CD4-positive, alpha-beta T cell treated with Interferon alpha-2 for 1 hour (primary cell): ENCODE results near the gene OLR1.
"Not testable (repeated sequence)": the region's sequence is repeated elsewhere in the genome, so short reads cannot be mapped to it uniquely, and the experiment has no call there.

Experiments used
- DNase-seq, 2 donors: peaks; one replicate each; pipeline ENCODE4 v3.0.0-alpha.2; 2020 to 2022

The OLR1 gene

DNA sequence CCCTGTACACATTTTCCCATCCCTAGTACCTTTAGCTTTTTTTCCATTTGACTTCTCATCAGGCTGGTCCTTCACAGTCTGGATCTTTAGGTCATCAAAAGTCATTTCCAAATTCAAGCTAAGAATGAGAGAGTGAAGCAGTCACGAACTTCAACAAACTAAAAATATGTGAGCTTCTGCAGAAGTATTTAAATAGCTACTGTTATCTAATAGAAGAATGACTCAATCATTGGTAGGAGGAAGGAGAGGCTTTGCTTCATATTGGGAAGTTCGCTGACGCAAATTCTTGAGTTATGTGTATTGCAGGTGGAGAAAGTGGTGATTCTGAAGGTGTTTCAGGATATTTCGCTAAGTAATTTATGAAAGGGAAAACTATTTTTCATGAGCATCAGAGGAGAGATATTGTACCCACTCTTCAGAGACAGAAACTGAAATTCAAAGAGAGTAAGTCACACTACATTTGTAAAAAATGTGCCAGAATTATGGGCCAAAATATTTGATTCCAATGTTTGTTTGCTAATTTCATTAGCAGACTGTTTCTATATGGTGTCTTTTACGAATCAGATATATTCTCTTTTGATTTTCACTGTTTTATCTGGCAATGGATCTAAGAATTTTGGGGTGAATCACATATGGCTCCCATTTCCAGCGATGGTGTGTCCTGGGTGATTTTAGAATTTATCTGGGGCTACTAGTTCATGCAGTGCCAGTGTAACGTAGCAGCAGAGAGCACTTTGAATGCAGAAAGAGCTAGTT lies at the start of gene OLR1:
Gene OLR1 (minus strand): TSS at position 160 of the 756 bp plus-strand sequence. CDS start 55 bp downstream, at position 105.
- no peak for DNase-seq

GRCh38 chr12:10220398-10221077 lies 48.6 kb upstream of the OLR1 start:
- DNase-seq = no peak

GRCh38 chr12:10218021-10218420 lies 46.1 kb upstream of the OLR1 start:
- no peak for DNase-seq

- peak; percentile 18 to 56 for DNase-seq
Observed at GRCh38 chr12:10215946-10216345, 44.0 kb upstream of the OLR1 start.

- peak in 1 of 2 donors; percentile 60 for DNase-seq
Observed at GRCh38 chr12:10215436-10215835, 43.5 kb upstream of the OLR1 start.

- DNase-seq = peak in 1 of 2 donors; percentile 17
Observed at GRCh38 chr12:10214895-10215267, 42.9 kb upstream of the OLR1 start.

DNA sequence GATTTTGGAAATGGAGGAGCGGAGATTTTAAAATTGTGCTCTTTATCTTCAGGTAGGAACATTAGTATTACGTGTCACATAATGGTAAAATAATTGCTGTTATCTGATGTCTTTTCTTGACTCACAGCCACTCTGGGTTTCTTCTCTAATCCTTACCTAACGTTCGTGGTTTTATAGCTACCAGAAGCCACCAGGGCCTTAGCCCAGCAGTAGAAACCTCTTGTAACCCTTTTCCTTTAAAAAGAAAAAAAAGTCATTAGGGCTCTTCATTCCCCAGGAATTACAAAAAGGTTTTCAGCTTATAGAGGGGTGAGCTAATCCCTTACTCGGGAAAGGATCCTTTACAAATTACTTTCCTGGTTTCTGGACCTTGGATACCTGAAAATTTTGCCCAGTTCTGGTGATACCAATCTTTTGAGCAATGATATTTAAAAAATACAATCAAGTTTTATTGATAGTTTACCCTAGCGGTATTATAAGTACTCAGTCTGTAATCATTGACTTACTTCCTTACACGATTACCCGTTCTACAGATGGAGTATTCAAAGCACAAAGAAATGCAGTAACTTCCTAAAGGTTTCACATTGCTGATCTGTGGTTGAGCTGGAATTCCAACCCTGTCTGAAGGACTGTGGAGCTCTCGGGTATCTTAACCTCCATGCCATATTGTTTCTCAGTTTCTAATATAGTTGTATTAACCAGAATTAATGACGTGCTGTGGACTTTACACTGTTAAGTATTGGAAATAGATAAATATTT lies 42.4 kb upstream of the OLR1 start:
- DNase-seq = no peak

GRCh38 chr12:10213168-10214135 lies 41.5 kb upstream of the OLR1 start:
- peak; percentile 84 to 87 for DNase-seq

GRCh38 chr12:10212739-10213131 lies 40.8 kb upstream of the OLR1 start, which contains the start of gene GABARAPL1:
TSS of gene GABARAPL1 (plus strand) at chr12:10212877. CDS start at chr12:10213130, 253 bp downstream.
- peak; percentile 86 to 89 for DNase-seq

GRCh38 chr12:10211940-10212738 lies 40.2 kb upstream of the OLR1 start:
- DNase-seq = peak; percentile 89 to 90

DNA sequence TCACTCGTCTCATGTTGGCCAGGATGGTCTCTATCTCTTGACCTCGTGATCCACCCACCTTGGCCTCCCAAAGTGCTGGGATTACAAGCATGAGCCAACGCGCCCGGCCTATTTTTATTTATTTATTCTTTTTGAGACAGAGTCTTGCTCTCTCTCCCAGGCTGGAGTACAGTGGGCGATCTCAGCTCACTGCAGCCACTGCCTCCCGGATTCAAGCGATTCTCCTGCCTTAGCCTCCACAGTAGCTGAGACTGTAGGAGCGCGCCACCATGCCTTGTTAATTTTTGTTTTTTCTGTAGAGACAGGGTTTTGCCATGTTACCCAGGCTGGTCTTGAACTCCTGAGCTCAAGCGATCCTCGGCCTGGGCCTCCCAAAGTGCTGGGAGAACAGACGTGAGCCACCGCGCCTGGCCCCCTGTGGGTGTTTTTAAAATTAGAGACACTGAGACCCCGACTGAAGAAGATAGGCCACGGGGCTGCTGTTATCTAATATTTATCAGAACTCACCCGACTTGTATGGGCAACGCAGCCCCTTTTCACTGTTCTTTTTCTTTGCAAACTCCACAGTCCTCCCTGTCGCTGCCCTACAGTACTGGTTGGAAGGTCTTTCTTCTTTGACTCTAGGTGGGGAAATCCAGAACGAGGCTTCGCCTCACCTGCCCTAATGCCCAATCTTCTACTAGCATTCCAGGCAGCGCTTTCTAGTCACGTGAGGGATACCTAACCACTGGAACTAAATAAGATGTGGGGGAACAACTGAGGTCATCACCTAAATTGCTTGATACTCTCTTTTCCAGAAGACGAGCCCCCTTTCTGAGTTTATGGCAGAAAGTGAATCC lies 39.4 kb upstream of the OLR1 start:
- DNase-seq = no peak

DNA sequence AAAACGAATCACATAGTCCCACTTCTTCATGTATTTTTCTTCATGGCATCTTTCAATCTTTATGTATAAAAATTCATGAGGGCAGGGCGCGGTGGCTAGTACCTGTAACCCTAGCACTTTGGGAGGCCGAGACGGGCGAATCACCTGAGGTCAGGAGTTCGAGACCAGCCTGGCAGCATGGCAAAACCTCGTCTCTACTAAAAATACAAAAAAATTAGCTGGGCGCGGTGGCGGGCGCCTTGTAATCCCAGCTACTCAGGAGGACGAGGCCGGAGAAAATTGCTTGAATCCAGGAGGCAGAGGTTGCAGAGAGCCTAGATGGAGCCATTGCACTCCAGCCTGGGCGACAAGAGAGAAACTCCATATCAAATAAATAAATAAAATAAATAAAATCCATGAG lies 38.3 kb upstream of the OLR1 start:
- DNase-seq = no peak

DNA sequence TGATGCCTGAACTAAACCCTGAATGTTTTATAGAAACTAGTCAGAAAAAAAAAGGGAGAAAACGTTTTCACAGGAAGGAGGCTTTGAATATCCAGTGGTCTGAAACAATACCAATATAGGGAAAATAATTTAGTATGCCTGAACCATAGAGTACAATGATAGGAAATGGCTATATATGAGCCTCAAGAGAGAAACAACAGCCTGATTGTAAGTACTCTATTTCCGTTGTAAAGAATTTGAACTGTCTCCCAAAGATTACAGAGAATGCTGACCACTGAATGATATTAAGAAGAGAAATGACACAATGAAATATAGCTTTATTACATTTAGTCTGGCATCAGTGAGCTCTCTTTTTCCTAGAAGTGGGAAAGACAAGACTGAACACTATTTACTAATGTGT lies 35.2 kb upstream of the OLR1 start:
- no peak for DNase-seq

- no peak for DNase-seq
Observed at GRCh38 chr12:10205220-10205807, 33.4 kb upstream of the OLR1 start.

- not testable (repeated sequence) for DNase-seq
Observed at GRCh38 chr12:10204495-10204894, 32.6 kb upstream of the OLR1 start.

DNA sequence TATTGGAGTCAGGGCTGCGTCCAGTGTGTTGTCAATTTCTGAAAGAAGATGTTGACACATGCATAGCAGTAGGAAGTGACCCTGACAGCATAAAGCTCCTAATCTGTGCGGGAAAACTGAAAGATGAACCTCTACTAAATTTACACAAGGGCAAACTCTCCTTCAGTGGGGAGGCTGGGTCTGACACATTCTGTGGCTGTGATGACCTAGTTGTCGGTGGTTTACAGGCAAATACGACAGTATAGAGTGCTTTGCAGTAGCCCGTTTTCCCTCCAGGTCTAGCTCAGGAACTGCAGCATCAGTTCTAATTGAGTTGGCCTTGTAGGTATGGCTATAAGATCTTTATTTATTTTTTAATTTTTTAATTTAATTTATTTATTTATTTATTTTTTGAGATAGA lies 25.9 kb upstream of the OLR1 start:
- no peak for DNase-seq

GRCh38 chr12:10196210-10196609 lies 24.3 kb upstream of the OLR1 start:
- no peak for DNase-seq

DNA sequence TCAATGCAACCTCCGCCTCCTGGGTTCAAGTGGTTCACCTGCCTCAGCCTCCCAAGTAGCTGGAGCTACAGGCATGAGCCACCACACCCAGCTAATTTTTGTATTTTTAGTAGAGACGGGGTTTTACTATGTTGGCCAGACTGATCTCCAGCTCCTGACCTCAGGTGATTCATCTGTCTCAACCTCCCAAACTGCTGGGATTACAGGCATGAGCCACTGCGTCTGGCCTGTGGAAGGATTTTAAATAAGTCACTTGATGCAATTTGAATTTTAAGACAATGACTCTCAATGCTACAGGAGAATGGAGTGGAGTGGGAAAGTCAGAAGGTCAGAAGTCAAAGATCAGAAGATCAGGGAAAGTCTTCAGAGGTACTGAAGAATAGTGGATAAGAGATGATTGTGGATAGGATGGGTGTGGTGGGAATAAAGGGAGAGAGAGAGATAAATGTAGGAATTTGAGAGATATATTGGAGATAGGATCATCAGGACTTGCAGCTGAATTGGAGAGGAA lies 22.3 kb upstream of the OLR1 start:
- no peak for DNase-seq

- no peak for DNase-seq
Observed at GRCh38 chr12:10191865-10192264, 19.9 kb upstream of the OLR1 start.
